Bladder microvascular endothelial cell (primary cell): ENCODE data around the gene OR9G4. TPM values are rescaled to one million over a fixed set of nuclear protein-coding genes. Genes with fewer than 3 reads are reported as not detected.

Experiments
- total RNA-seq: library from RNA; depleted of rRNA; stranded (reverse); fragments of >200 nt; gene quantifications from 2 replicates; pipeline ENCODE4 v1.2.3, GENCODE V29; 2014

OR9G4 gene
- not detected in 2 replicates for total RNA-seq

GRCh38 chr11:56748597-56748996, at the start of gene OR9G4:
OR9G4 (minus strand) TSS chr11:56748697; CDS start chr11:56743766, 4,931 bp downstream.

DNA sequence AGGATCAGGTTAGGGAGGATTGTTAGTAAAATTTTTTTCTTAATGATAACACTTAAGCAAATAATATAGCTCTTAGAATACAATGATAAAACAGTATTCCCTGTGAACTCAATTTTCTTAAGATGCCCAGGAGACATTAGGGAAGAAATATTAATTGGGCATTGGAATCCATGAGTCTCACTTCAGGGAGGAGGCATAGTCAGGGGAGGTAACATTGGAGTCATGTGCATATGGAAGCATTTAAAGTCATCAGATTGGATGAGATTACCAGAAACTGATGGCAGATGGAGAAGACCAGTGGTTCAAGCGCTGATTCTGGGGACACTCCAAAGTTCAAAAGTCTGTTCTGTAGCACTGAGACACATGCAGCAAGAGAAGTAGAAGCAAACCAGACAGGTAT, 49.7 kb downstream of the OR9G4 start, which contains the start of gene OR9G1:
Gene OR9G1, plus strand, starts transcription at position 301 of the 400 bp plus-strand sequence. CDS start 1,293 bp downstream, outside the sequence.

Other genes with a start within 250 kb of the OR9G4 start
- not detected in 2 replicates for gene OR5M11, start 205.4 kb downstream of the OR9G4 start, total RNA-seq
- gene OR5M10, start 171.0 kb downstream of the OR9G4 start, total RNA-seq: not detected in 2 replicates
- gene OR5M1, start 133.8 kb downstream of the OR9G4 start, total RNA-seq: not detected in 2 replicates
- gene OR5AP2, start 106.3 kb downstream of the OR9G4 start, total RNA-seq: not detected in 2 replicates
- gene OR5AR1, start 85.0 kb downstream of the OR9G4 start, total RNA-seq: not detected in 2 replicates
- gene OR9G1, start 49.6 kb downstream of the OR9G4 start, total RNA-seq: not detected in 2 replicates
- gene OR5AK2, start 240.2 kb upstream of the OR9G4 start, total RNA-seq: not detected in 2 replicates